ENCODE data around the gene AP1S1. TPM values are rescaled to one million over a fixed set of nuclear protein-coding genes. Genes with fewer than 3 reads are reported as not detected.

The AP1S1 gene
- total and polyA plus RNA-seq, 2 of the 13 experiments (the other 11 are each of a cell fraction or from before 2014, with no cell fraction given), result 57.5 to 68.1 TPM

GRCh38 chr7:101119876-101120275 is 34.4 kb upstream of the AP1S1 start:
- Histone ChIP-seq H3K36me3 (replicated peaks in 1 of 2; ENCODE audit: control insufficient read depth in 1 of 2, insufficient read depth in 2 of 2, low read length in 2 of 2) (no peaks in the 10 kb centered on the region), H3K79me2 (ENCODE audit: insufficient read depth, low read length) (no peaks in the 10 kb centered on the region), H3K9me3 (ENCODE audit: low read length) (no peaks in the 10 kb centered on the region), H3K9ac (ENCODE audit: insufficient read depth, low read depth, low read length) (no peak overlapping the region), H2AFZ (ENCODE audit: low read length) (no peak overlapping the region), H3K4me1 (ENCODE audit: insufficient read depth, low read length) (peaks cover 78% of the 10 kb centered on the region), H3K4me2 (ENCODE audit: low read depth, low read length) (no peak overlapping the region), H3K27ac (ENCODE audit: extremely low read length, insufficient read depth, low read length) (no peak overlapping the region), H3K4me3 (replicated peaks in 1 of 3; ENCODE audit: insufficient read depth in 1 of 3, low read depth in 2 of 3, low read length in 3 of 3) (no peak overlapping the region), H3K27me3 (ENCODE audit: control insufficient read depth in 1 of 2, insufficient read depth in 2 of 2, low read length in 2 of 2) (no peaks in the 10 kb centered on the region), H4K20me1 (ENCODE audit: insufficient read depth, low read length) (no peaks in the 10 kb centered on the region)
- no peak for ATAC-seq
- FAIRE-seq, result no peak
- 77% methylated on average over 10 of the region's 10 CpGs for WGBS (ENCODE audit: low lambda C conversion rate)
- DNase-seq (ENCODE audit: low spot score), result no peak
- POLR2A ChIA-PET, result interaction anchor here (0.8 kb wide), 1 partner anchor 423 kb away, joined by 3 read pairs; no protein-coding TSS in a partner anchor
- BruUV-seq (replicated peaks), result no TSS peak
- CTCF ChIA-PET (ENCODE audit: low intra/inter-chr PET ratio, low total read pairs), result no interaction called here
- in situ Hi-C loops (cut with HindIII; ENCODE audit: extremely low pct_ligation_motif_present, low pct_unique_long_range_greater_than_20kb), result no loop called here
- intact Hi-C loops (cut with micrococcal nuclease; ENCODE audit: unreplicated experiment), result no loop called here
- TF ChIP-seq ZNF430 (CRISPR knock-in tag; IDR thresholded peaks at IDR 0.05), result no peak
- TF ChIP-seq RERE (CRISPR knock-in tag; IDR thresholded peaks at IDR 0.05; ENCODE audit: low read depth), result no peak
- no peak for TF ChIP-seq REL (CRISPR knock-in tag; conservative IDR thresholded peaks at IDR 0.05)
- TF ChIP-seq RBM39 (IDR thresholded peaks at IDR 0.05; ENCODE audit: low read depth, low read length, poor library complexity, severe bottlenecking), result no peak
- TF ChIP-seq CCAR2 (optimal IDR thresholded peaks at IDR 0.05; ENCODE audit: low read depth, low read length), result no peak
- no peak for TF ChIP-seq RFX3 (CRISPR knock-in tag; IDR thresholded peaks at IDR 0.05)
- TF ChIP-seq HOXA9 (CRISPR knock-in tag; IDR thresholded peaks at IDR 0.05; ENCODE audit: borderline replicate concordance), result no peak
- no peak for TF ChIP-seq IKZF5 (CRISPR knock-in tag; IDR thresholded peaks at IDR 0.05)
- no peak for TF ChIP-seq DZIP1 (CRISPR knock-in tag; IDR thresholded peaks at IDR 0.05)
- no peak for TF ChIP-seq CSRNP1 (CRISPR knock-in tag; IDR thresholded peaks at IDR 0.05)
- no peak for TF ChIP-seq ATF6 (CRISPR knock-in tag; conservative IDR thresholded peaks at IDR 0.05)

Measured in HepG2 (cell line).